Mucosa of stomach (tissue), 1 donor: ENCODE data around the gene DTNA.

Source experiments
- H3K27me3 ChIP-seq: one replicate; pipeline ENCODE4 v1.7.0; 2013; ENCODE audit warnings: mild to moderate bottlenecking, low read length; ENCODE audit not compliant: control insufficient read depth, insufficient read depth
- H3K36me3 ChIP-seq: one replicate; pipeline ENCODE4 v1.7.0; 2013; ENCODE audit warnings: low read length; ENCODE audit not compliant: control insufficient read depth, insufficient read depth
- H3K4me1 ChIP-seq: one replicate; pipeline ENCODE4 v1.7.0; 2013; ENCODE audit warnings: mild to moderate bottlenecking, low read length; ENCODE audit not compliant: control insufficient read depth, insufficient read depth
- H3K4me3 ChIP-seq: one replicate; pipeline ENCODE4 v1.7.0; 2013; ENCODE audit warnings: low read length
- H3K9ac ChIP-seq: one replicate; pipeline ENCODE4 v1.7.0; 2013; ENCODE audit warnings: mild to moderate bottlenecking, low read length, moderate library complexity
- H3K9me3 ChIP-seq: one replicate; pipeline ENCODE4 v1.7.0; 2013; ENCODE audit warnings: mild to moderate bottlenecking, low read length, moderate library complexity; ENCODE audit not compliant: control insufficient read depth
- donor health status: Pancreatic carcinoma.

The DTNA gene

GRCh38 chr18:34820360-34821065 lies 110.4 kb downstream of the DTNA start:
- H3K27me3 ChIP-seq = no peaks in the 10 kb centered on the region
- no peaks in the 10 kb centered on the region for H3K4me1 ChIP-seq
- no peaks in the 10 kb centered on the region for H3K36me3 ChIP-seq
- H3K9me3 ChIP-seq = no peaks in the 10 kb centered on the region
- H3K9ac ChIP-seq = no peak overlapping the region
- no peak overlapping the region for H3K4me3 ChIP-seq

DNA sequence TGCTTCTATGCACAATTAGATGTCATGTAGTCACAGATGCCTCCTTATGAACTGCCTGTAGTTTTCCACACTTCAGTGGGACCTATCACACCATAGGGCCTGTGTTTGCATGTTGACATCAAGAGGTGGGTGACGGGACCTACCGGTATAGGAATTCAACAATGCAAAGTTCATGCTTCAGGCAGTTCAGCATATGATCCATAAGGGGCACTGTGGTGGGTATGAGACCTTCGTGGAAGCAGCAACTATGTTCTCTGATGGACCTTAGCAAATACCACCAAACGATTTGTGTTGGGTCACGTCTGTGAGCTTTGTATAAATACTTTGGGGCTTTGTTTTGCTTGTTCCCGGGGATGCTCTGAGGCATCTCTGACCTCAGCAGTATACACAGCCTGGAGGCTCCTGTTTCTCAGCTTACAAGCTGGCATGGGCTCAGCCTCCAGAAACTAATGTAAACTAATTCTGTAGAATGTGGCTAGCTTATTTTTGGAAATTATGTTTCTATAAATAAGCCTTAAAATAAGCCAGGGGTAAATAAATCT lies 111.6 kb downstream of the DTNA start:
- H3K4me3 ChIP-seq = no peak overlapping the region
- no peak overlapping the region for H3K9ac ChIP-seq
- H3K36me3 ChIP-seq = no peaks in the 10 kb centered on the region
- H3K9me3 ChIP-seq = no peaks in the 10 kb centered on the region
- H3K4me1 ChIP-seq = no peaks in the 10 kb centered on the region
- no peaks in the 10 kb centered on the region for H3K27me3 ChIP-seq

DNA sequence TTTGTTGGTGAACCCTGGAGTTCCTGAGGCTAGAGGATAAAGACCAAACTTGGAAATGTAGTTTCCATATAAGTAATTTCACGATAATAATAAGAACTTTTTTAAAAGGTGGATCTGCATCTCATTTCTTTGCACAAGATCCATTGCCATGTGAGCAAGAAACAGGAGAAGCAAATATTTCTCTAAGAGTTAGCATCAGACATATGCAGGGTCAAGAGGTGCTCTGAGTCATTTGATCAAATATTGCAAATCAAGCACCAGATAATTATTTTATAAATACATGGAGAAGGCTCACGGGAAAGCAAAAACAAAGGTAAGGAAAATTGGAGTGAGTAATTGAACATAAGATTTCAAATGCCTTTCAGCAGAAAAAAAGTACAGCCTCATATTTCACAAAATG lies 118.0 kb downstream of the DTNA start:
- no peaks in the 10 kb centered on the region for H3K9me3 ChIP-seq
- H3K27me3 ChIP-seq = no peaks in the 10 kb centered on the region
- H3K36me3 ChIP-seq = no peaks in the 10 kb centered on the region
- H3K9ac ChIP-seq = no peak overlapping the region
- H3K4me3 ChIP-seq = no peak overlapping the region
- no peaks in the 10 kb centered on the region for H3K4me1 ChIP-seq

DNA sequence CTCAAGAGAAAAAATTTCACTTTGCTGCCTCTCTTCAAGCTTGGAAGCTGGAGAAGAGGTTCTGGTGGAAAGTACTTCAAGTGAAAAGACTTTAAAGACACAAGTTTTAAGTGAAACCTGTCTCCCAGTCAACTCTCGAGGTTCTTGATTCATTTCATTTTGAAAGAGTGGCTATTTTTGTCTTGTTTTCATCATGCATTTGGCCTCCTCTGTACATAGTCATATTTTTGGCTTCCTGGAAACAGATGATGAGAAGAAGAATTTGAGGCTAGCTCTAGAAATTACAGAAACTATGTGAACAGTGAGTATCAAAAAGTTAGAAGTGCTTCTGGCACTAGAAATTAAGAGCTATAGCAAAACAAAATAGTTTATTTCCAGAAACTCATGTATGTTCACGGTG lies 124.8 kb downstream of the DTNA start:
- Histone ChIP-seq H3K4me3 (no peak overlapping the region), H3K9me3 (no peaks in the 10 kb centered on the region), H3K9ac (no peak overlapping the region), H3K36me3 (no peaks in the 10 kb centered on the region), H3K27me3 (no peaks in the 10 kb centered on the region), H3K4me1 (no peaks in the 10 kb centered on the region)

- H3K4me1 ChIP-seq = no peaks in the 10 kb centered on the region
- H3K36me3 ChIP-seq = no peaks in the 10 kb centered on the region
- no peaks in the 10 kb centered on the region for H3K27me3 ChIP-seq
- H3K9ac ChIP-seq = no peak overlapping the region
- no peaks in the 10 kb centered on the region for H3K9me3 ChIP-seq
- H3K4me3 ChIP-seq = no peak overlapping the region
Measured at GRCh38 chr18:34835466-34835865, 125.4 kb downstream of the DTNA start.

DNA sequence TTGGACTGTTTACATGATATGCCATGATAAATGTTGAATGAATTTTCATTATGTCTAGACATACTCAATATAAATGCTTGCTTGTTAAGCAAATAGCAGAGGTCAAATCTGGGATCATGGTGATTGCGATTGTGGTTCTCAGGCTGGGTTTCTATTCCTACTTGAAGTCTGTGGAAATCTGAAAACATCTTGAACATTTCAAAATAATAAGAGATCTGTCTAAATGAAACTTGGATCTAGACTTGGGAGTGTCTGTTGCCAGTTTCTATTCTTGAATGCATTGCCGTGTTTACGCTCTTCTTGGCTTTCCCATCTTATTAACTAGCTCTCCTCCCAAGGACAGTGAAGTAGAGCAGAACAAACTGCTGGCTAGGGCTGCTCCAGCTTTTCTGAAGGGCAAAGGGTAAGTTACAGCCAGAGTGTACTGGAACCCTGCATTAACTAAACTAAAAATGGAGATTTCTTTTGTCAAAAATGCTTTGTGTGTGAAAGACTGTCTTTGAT lies 127.7 kb downstream of the DTNA start:
- H3K4me3 ChIP-seq = no peak overlapping the region
- H3K27me3 ChIP-seq = no peaks in the 10 kb centered on the region
- H3K36me3 ChIP-seq = no peaks in the 10 kb centered on the region
- H3K9me3 ChIP-seq = no peaks in the 10 kb centered on the region
- H3K4me1 ChIP-seq = no peaks in the 10 kb centered on the region
- no peak overlapping the region for H3K9ac ChIP-seq

GRCh38 chr18:34838669-34839068 lies 128.6 kb downstream of the DTNA start:
- Histone ChIP-seq H3K4me1 (no peaks in the 10 kb centered on the region), H3K36me3 (no peaks in the 10 kb centered on the region)

DNA sequence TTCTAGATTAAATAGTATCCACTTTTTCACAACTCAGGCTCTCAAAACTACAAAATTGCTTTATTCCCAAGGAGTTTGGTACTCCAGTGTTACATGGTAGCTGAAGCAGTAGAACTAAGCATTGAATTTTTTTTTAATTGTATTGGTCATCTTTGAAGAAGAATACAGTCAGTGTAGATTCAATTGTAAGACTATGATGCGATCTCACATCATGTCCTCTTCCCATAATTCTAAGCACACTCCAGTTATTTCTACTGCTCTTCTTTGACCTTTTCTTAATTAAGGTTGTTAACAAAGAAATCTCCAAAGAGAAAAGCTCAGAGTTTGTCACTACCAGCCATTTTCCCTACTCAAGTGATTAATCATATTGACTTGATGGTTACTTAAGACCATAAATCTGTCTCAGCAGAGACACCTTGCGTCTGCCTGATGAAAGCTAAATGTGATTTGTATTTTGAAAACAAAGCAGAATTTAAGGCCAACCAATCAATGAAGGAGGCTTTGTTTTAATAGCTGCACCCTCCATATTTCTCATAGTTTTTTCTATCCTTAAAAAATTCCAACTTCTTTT lies 130.2 kb downstream of the DTNA start:
- Histone ChIP-seq H3K4me1 (no peaks in the 10 kb centered on the region), H3K4me3 (no peak overlapping the region), H3K9me3 (no peaks in the 10 kb centered on the region), H3K9ac (no peak overlapping the region), H3K36me3 (no peaks in the 10 kb centered on the region), H3K27me3 (no peaks in the 10 kb centered on the region)

More at GRCh38 chr18:34838669-34839068, 128.6 kb downstream of the DTNA start:
- Histone ChIP-seq H3K4me3 (no peak overlapping the region), H3K27me3 (no peaks in the 10 kb centered on the region), H3K9me3 (no peaks in the 10 kb centered on the region), H3K9ac (no peak overlapping the region)

DNA sequence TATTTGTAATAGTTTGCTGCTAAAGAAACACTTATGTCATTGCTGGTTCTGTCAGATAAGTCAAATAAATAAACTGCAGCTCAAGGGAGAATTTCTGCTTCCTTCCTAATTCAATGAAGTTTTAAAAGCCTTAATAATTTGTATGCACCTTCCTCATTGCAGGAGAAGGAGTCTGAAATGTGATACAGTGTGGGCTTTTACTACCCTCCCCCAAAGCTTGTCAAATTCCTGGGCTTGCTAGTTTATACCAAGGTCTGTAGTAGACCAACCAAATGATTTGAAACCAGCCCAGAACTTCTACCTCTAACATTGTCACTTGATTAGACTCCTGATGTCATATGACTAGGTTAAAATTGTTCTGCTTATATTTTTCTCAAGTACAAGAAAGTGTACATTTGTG lies 131.8 kb downstream of the DTNA start:
- Histone ChIP-seq H3K9me3 (no peaks in the 10 kb centered on the region), H3K36me3 (no peaks in the 10 kb centered on the region), H3K27me3 (no peaks in the 10 kb centered on the region), H3K4me1 (no peaks in the 10 kb centered on the region), H3K4me3 (no peak overlapping the region), H3K9ac (no peak overlapping the region)

DNA sequence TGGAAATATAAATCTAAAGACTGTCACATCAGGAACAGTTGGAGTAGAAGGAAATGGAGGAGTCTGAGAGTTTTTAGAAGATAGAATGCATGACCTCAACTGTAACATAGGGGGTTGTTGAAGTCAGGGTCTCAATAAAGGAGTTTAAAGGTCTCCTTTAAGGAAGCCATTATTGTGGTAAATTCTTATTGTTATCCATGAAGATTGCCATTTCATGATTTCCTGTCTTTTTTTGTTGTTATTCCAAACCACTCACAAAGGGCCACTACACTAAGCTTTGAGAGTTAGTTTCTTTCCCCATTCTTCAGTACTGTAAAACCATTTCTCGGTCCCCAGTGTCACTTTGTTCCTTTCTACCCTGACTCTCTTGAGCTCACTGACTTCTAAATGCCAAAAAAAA lies 134.0 kb downstream of the DTNA start:
- Histone ChIP-seq H3K9me3 (no peaks in the 10 kb centered on the region), H3K27me3 (no peaks in the 10 kb centered on the region), H3K9ac (no peak overlapping the region)

GRCh38 chr18:34844732-34845459 lies 134.8 kb downstream of the DTNA start:
- Histone ChIP-seq H3K9ac (no peak overlapping the region), H3K36me3 (no peaks in the 10 kb centered on the region), H3K4me3 (no peak overlapping the region), H3K4me1 (no peaks in the 10 kb centered on the region), H3K27me3 (no peaks in the 10 kb centered on the region), H3K9me3 (no peaks in the 10 kb centered on the region)

More for the DNA sequence above, 134.0 kb downstream of the DTNA start:
- no peak overlapping the region for H3K4me3 ChIP-seq
- H3K36me3 ChIP-seq = no peaks in the 10 kb centered on the region
- no peaks in the 10 kb centered on the region for H3K4me1 ChIP-seq

DNA sequence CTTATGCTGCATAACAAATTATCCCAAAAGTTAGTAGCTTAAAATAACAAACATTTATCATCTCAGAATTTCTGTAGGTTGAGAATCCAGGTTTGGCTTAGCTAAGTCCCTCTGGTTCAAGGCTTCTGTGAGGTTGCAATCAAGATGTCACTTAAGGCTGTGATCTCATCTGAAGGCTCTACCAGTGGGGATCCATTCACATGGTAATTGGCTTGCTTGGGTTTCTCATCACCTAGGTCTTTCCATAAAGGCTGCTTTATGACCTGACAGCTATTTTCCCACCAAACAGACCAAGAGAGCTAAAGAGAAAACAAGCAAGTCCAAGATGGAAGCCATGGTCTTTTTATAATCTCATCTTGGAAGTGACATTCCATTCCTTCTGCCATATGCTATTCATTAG lies 137.3 kb downstream of the DTNA start:
- no peaks in the 10 kb centered on the region for H3K27me3 ChIP-seq
- no peak overlapping the region for H3K4me3 ChIP-seq
- H3K9me3 ChIP-seq = no peaks in the 10 kb centered on the region
- H3K4me1 ChIP-seq = no peaks in the 10 kb centered on the region
- no peak overlapping the region for H3K9ac ChIP-seq
- H3K36me3 ChIP-seq = no peaks in the 10 kb centered on the region
